ENCODE measurements around the gene MEIS2.
A peak's percentile ranks its signal among the peaks of the same experiment; 100 is the strongest.

Gene MEIS2

GRCh38 chr15:37034392-37034791 is 66.0 kb downstream of the MEIS2 start:
- Histone ChIP-seq H3K4me3 (replicated peaks; ENCODE audit: insufficient read depth, low read length) (no peak overlapping the region), H3K27ac (replicated peaks) (no peak overlapping the region), H3K27me3 (ENCODE audit: insufficient read depth, poor library complexity, severe bottlenecking) (no peaks in the 10 kb centered on the region)
- DNase-seq (ENCODE audit: low read depth in 1 of 2, low spot score in 1 of 2), result no peak
- no peak for TF ChIP-seq POLR2AphosphoS5 (IDR thresholded peaks at IDR 0.05; ENCODE audit: low read depth)
- no peak for TF ChIP-seq CTCF (IDR thresholded peaks at IDR 0.05; ENCODE audit: insufficient read depth, low read length)
- TF ChIP-seq REST (IDR thresholded peaks at IDR 0.05; ENCODE audit: insufficient replicate concordance, low read depth), result no peak
- TF ChIP-seq SPI1 (IDR thresholded peaks at IDR 0.05; ENCODE audit: borderline replicate concordance, low read depth), result no peak
- TF ChIP-seq GABPA (IDR thresholded peaks at IDR 0.05; ENCODE audit: low read depth), result no peak

DNA sequence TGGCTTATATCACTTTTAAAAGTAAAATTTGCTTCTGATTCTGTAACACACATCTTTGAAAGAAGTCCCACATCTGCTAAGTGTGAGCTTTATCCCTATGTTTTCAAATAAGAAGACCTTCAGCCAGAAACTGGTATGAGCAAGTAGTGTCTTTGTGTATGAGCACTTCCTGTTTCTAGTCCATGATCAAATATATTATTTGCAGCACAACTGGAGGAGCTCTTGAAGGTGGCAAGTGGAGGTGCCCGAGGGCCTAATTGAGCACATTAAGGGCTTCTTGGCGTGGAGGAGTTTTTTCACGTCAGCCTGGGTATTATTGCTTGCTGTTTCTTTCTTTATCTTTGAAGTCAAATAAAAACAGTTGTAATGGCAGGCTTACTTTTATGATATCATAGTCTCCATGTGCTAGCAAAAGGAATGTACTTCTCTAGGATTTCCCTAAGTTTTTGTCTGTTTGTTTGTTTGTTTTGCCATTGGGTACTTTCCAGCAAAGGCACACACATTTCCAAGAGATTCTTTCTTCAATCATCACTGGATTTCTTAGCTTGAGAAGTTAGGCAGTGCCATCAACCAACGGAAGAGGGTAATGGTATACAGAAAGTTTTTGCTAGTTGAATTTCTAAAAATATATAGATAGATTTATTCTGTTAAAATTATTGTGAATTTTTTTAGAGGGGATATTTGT is 68.1 kb downstream of the MEIS2 start:
- no peak for TF ChIP-seq CTCF (IDR thresholded peaks at IDR 0.05; ENCODE audit: insufficient read depth, low read length)
- peak; percentile 77 for TF ChIP-seq SPI1 (IDR thresholded peaks at IDR 0.05; ENCODE audit: borderline replicate concordance, low read depth)
- TF ChIP-seq POLR2AphosphoS5 (IDR thresholded peaks at IDR 0.05; ENCODE audit: low read depth), result no peak
- TF ChIP-seq REST (IDR thresholded peaks at IDR 0.05; ENCODE audit: insufficient replicate concordance, low read depth), result no peak
- DNase-seq (ENCODE audit: low read depth in 1 of 2, low spot score in 1 of 2), result no peak
- no peak overlapping the region for H3K27ac ChIP-seq (replicated peaks)
- H3K4me3 ChIP-seq (replicated peaks; ENCODE audit: insufficient read depth, low read length), result no peak overlapping the region
- no peaks in the 10 kb centered on the region for H3K27me3 ChIP-seq (ENCODE audit: insufficient read depth, poor library complexity, severe bottlenecking)

DNA sequence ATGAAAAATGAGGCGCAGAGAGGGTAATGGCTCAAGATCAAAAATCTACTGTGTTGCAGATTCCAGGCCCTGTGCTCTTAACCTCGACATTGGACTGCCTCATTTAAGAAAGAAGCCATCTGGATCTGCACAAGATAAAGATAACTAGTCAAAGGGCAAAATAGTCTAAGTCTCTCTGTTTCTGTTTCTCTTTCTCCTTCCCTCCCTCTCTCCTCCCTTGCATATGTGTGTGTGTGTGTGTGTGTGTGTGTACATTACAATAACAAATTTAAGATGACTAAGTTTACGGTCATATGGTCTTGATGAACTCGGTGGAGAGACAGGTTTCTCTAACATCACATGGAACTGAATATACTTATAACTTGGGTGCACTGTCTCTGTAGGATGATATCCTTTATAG is 69.2 kb downstream of the MEIS2 start:
- Histone ChIP-seq H3K4me3 (replicated peaks; ENCODE audit: insufficient read depth, low read length) (no peak overlapping the region), H3K27me3 (ENCODE audit: insufficient read depth, poor library complexity, severe bottlenecking) (no peaks in the 10 kb centered on the region), H3K27ac (replicated peaks) (no peak overlapping the region)
- no peak for TF ChIP-seq SPI1 (IDR thresholded peaks at IDR 0.05; ENCODE audit: borderline replicate concordance, low read depth)
- no peak for DNase-seq (ENCODE audit: low read depth in 1 of 2, low spot score in 1 of 2)

- Histone ChIP-seq H3K27ac (replicated peaks) (no peak overlapping the region), H3K4me3 (replicated peaks; ENCODE audit: insufficient read depth, low read length) (no peak overlapping the region), H3K27me3 (ENCODE audit: insufficient read depth, poor library complexity, severe bottlenecking) (no peaks in the 10 kb centered on the region)
- TF ChIP-seq REST (IDR thresholded peaks at IDR 0.05; ENCODE audit: insufficient replicate concordance, low read depth), result no peak
- TF ChIP-seq GABPA (IDR thresholded peaks at IDR 0.05; ENCODE audit: low read depth), result no peak
- TF ChIP-seq POLR2AphosphoS5 (IDR thresholded peaks at IDR 0.05; ENCODE audit: low read depth), result no peak
- TF ChIP-seq CTCF (IDR thresholded peaks at IDR 0.05; ENCODE audit: insufficient read depth, low read length), result no peak
- TF ChIP-seq SPI1 (IDR thresholded peaks at IDR 0.05; ENCODE audit: borderline replicate concordance, low read depth), result no peak
- no peak for DNase-seq (ENCODE audit: low read depth in 1 of 2, low spot score in 1 of 2)
These were observed 71.6 kb downstream of the MEIS2 start for GRCh38 chr15:37028625-37029296.
